ENCODE data around the gene IRAK3.

IRAK3 gene

DNA sequence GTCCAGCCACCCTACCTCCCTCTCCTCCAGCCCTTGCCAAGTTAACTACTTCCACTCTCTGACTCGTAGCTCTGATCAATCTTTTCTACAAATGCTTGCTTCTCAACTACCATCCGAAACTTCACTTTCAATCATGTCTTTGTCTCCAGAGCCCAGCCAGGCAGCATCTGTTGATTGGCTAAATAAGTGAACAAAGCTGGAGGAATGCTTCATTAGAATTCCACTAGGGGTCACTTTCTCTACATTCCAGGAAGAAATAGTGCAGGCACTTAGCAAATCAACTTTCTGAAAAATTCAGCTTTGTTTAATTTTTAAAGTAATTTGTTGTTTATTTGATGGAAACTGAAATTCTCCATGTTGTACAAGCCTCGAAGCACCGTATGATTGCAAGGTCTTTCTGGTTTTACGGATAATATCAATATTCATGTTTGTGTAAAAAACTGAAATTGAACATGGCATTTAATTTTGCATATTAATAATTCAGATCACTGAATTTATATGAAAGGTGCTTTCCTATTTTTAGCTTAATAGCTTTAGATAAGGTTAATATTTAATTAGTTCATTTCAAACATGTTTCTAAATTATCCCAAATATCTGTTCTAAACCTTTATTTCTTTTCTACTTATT is 80.9 kb downstream of the IRAK3 start:
- peak; percentile 70 for DNase-seq

DNA sequence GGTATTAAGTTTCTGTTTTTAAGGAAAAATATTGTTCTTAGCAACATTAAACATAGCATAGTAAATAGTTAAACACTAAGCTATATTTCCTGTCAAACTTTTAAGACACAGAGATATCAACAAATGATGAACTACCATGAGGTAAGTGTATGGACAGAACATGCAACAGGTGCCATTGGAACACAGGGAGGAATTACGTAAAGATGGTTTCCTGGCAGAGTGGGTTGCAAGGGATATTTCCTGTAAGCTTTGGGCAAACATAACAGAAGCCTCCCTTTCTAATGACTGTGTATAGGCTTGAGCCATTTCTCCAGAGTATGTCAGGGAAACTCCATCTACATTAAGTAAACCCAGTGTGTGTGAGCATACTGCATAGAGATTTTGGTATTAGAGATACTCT is 81.6 kb downstream of the IRAK3 start:
- DNase-seq: no peak

DNA sequence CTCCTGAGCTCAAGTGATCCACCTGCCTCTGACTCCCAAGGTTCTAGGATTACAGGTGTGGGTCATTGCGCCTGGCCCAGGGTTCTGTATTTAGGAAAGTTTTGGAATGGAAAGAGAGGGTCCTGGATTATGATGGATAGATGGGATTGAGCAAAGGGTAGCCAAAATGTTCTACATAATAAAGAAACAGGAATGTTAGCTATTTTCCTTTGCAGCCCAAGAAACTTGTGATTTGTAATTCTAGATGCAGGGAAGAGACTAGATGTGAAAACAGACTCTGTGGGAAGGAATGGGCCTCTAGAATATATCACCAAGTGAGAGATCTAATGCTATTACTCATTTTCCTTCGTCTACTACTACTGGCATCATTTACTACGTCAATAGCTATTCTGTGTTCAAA is 83.6 kb downstream of the IRAK3 start:
- no peak for DNase-seq

DNA sequence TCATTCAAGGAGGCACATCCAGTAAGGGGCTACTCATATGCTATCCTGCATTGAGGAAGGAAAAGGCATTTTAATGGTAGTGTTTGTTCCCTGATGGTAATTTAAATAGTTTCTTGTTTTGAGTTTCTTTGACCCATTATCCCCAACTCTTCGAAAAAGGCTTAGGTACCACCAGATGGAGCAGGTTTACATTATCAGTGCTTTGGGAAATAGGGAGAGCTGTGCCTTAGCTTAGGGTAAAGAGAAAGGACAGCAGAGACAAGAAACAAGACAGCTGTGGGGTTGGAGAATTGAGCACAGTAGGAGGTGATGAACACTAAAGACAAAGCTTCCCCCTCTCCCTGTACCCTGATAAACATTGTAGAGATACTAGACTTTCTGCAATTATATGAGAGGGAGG is 84.1 kb downstream of the IRAK3 start:
- DNase-seq: no peak

DNA sequence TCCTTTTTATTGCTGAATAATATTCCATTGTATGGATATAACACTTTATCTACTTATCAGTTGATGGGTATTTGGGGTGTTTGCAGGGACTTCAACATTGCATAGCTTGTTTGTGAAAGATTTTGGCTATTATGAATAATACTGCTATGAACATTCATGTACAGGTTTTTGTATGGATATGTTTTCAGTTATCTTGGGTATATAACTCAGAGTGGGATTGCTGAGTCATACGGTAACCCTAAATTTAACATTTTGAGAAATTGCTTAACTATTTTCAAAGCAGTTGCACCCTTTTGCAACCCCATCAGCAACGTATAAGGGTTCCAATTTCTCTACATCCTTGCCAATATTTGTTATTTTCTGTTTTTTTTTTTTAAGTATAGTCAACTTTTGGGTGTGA is 86.0 kb downstream of the IRAK3 start:
- DNase-seq: no peak

DNA sequence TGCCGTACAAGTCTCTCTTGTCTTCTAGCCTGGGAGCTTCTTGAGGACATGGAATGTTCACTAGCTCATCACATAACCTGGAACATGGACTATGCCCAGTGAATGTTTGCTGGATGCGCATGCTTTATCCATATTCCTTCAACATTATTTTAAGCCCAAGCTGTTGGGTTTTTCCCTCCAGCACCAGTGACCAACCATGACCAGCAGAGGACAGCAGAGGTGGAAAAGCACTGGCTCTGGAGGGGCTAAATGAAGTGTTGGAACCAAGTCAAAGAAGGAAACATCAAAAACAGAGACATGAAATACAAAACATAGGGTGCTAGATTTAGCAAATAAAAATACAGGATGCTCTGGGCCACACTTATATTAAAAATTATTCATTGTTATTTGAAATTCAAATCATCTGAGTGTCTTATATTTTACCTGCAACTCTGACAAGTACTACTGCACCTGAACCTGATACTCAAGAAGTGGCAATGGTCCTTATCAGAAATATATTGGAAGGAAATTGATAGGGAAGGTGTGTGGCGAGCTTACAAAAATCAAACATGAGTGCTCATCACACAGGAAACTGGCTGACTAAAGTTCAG is 90.2 kb downstream of the IRAK3 start:
- DNase-seq: peak; percentile 57

DNA sequence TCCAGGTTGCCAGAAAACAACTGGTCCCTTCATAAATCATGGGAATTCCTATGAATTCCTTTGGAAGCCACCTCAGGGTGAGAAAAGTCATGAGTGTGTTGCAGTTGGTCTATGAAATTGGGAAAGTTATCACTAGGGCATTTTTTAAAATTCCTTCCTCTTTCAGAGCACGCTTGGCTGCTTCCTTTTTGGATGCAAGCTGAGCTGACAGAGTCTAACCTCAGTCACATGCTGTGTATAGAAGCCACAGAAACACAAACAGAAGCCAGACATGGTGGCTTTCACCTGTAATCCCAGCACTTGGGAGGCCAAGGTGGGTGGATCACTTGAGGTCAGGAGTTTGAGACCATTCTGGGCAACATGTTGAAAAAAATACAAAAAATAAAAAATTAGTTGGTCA is 91.5 kb downstream of the IRAK3 start:
- DNase-seq: no peak

DNA sequence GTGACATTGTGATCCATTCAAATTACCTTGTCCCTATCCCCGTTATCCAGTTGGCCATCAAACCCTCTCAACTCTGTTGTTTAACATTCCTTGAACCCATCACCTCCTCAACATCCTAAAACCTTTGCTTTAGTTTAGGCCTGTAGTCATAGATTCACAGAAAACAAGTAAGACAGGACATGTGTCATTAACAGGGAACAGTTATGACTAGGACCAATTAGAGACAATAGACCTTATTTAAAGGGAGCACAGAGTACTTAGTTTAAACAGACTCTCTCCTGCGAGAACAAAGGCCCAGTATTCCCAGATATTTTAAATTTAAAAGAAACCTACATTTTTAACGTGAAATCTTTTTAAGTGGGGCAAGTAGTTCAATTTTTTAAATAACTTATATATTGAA is 93.2 kb downstream of the IRAK3 start:
- DNase-seq: no peak

DNA sequence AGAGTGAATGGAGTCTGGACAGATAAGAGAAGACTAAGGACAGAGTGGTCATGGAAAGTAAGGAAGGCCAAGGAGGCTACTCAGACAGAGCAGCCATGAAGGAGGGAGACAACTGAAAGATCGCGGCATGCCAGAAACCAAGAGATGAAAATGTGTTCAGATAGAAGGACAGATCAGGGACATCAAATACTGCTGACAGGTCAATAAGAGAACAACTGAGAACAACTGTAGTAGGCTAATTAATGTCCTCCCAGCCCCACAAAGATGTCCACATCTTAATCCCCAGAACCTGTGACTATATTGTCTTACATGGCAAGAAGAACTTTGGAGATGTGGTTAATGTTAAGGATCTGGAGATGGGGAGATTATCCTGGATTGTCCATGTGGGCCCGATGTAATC is 98.3 kb downstream of the IRAK3 start:
- no peak for DNase-seq

DNA sequence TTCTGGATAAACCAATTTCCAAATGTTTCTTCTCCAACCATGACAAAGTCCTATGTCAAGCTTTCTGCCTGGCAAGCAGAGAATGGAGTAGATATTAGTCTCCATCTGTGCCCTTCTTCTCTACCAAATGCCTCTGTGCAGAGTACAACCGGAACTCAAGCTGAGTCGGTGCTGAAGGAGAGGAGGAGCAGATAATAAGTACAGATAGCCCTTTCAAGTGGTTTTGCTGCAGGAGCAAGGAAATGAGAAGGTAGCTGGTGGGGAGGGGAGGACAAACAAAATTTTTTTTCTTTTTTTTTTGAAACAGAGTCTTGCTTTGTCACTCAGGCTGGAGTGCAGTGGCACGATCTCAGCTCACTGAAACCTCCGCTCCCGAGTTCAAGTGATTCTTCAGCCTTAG is 99.1 kb downstream of the IRAK3 start:
- DNase-seq: peak; percentile 91

DNA sequence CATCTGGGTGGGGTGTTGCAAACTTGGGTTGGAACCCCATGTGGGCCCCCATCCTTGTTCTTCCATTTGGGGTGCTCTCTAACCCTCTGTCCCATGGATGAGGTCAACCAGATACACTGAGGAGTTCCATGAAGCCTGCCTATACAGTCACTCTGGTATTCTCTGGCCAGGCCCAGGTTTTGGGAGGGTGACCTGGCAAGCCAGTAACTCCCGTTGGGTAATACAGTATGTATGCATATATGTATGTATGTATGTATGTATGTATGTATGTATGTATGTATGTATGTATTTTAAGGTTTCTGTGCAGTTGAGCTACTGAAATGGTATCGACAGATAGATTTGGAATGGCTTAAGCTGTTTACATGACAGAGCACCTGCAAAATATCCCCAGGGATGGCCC is 100.5 kb downstream of the IRAK3 start:
- DNase-seq: no peak

DNA sequence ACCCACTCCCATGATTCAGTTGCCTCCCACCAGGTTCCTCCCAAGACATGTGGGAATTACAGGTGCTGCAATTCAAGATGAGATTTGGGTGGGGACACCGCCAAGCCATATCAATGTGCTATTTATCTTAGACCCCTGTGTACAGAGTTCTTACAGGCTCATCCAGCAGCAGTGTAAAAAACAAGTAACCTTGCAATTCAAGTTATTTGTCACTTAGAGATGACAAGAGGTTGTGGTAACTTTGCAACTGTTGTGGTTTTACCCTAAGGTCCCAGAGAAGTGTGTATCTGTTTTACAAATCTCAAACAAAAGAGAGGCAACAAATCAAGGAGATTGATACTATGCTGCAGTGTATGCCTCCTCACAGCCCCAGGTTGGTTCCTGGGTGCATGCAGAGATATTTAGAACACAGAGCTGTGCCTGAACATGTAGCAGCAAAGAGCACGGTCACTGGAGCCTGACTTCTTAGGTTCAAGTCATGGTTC is 101.7 kb downstream of the IRAK3 start:
- DNase-seq: peak; percentile 83

DNA sequence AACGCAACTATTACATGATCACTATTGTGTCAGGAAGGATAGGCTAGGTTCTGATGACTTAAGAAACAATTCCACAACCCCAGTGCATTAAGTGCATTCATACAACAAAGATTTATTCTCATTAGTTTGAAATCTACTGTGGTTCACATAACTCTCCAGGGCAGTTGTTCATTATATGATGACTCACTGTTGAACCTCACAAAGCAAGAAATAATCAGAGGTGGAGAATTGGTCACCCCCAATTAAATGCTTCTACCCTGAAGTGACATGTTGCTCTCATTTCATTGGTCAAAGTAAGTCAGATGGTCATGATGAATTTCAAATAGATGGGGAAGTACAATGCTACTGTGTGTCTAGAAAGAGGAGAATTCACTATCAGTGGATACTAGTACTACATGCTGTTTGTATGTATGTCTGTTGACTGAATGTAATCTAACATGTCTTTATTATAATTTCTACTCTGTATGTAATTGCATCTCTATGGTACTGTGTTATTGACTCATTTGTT is 107.2 kb downstream of the IRAK3 start:
- DNase-seq: no peak

DNA sequence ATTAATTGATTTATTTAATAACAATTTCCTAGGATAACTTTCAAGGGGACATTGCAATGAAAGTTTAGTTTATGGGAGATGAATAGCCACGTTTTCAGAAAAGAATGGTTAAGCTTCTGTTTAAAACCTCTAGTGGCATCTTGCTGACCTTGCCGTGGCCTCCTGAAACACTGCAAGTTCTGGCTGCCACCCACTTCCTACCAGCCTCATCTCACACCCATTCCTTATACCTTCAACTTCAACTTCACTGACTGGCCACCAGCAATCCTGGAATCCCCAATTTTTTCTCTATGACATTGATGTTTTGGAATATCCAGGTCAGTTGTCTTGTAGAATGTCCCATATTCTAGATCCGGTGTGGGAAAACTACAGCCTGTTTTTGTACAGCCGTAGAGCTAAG is 108.1 kb downstream of the IRAK3 start:
- DNase-seq: no peak

DNA sequence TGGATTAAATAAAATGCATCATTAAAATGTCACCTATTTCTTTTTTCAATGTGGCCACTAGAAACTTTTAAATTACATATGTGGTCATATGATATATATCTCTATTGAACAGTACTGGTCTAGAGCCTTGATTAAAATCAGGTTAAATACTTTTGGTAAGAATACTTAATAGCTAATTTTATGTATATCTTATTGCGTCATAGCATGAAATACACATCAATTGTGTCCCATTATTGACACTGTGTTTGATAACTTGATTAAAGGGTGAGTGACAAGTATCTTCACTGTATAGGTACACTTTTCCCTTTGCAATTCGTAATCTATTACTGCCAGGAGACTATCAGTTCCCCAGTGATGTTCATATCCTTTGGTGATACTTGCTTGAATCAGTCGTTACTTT is 108.9 kb downstream of the IRAK3 start:
- no peak for DNase-seq

DNA sequence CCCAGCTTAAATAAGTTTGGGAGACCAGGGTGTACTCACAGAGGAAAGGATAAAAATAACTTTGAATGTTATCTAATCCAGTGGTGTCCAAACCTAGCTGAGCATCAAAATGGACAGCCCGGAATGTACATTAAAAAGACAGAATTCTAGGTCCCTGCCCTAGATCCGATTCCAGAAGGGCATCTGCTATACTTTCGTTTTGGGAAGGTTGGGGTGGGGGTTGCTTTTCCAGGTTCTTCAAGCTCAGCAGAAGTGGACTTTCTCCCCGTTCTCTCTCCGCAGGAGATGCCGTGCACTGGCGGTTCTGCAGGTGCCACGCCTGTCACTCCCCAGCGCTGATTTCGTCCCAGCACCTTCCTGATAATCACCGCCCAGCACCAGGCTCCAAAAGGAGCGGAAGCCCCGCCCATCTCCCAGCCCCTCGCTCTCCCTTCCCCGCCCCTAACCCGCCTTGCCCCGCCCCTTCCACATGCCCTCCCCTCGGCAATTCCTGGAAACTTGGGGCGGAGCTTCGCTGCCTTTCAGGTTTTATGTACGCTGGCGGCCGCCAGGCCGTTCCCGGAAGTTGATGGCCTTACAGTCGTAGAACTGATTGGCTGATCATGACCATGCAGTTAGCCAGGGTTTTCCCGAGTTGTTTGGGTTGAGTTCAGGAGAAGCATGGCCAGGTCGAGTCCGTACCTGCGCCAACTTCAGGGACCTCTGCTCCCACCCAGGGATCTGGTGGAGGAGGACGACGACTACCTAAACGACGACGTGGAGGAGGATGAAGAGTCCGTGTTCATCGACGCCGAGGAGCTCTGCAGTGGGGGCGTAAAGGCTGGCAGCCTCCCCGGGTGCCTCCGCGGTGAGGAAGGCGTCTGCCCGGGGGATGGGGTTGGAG is 113.2 kb downstream of the IRAK3 start, which contains the start of gene HELB:
Gene HELB, plus strand, starts transcription at position 550 of the 883 bp plus-strand sequence. Its CDS starts 111 bp downstream, at position 661.
- DNase-seq: peak; percentile 95

DNA sequence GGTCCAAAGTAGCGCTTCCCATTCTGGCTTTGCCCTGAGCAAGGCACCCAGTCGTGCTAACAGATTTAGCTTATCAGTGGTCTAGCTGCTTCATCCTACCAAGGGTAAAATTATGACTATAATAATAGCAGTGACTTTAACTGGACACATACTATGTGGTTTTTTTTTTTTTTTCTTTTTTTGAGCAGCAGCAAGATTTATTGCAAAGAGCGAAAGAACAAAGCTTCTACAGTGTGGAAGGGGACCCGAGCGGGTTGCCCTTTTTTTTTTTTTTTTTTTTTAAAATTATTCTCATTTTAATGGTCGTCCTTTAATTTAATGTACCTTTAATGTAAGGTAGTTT is 113.8 kb downstream of the IRAK3 start:
- DNase-seq: no peak

DNA sequence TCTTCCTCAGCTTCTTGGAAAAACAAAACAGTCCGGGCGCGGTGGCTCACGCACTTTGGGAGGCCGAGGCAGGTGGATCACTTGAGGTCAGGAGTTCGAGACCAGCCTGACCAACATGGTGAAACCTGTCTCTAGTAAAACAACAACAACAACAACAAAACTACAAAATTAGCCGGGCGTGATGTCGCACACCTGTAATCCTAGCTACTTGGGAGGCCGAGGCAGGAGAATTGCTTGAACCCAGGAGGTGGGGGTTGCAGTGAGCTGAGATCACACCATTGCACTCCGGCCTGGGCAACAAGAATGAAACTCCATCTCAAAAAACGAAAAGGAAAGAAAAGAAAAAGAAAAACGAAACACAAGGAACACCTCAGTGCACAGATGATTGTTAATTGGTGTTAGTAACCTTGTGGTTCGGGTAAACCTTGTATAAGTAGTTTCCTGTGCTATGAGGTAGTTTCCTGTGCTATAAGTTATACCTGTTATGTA is 114.3 kb downstream of the IRAK3 start:
- DNase-seq: peak; percentile 70

All from CD4-positive, alpha-beta T cell treated with Interleukin-4 for 4 hours (primary cell).